WERI-Rb-1 (cell line): ENCODE results near the gene MUSK.
"Not testable (repeated sequence)": the region's sequence is repeated elsewhere in the genome, so short reads cannot be mapped to it uniquely, and the experiment has no call there.

Source experiments
- DNase-seq: peaks from one replicate; pipeline ENCODE4 v3.0.0-alpha.2; 2020
- H3K27ac ChIP-seq: fragments of 250-450 bp; sonication (Bioruptor Pico); 2 replicates; pipeline ENCODE4 v1.5.1; 2020; ENCODE audit warnings: mild to moderate bottlenecking, moderate library complexity
- H3K27me3 ChIP-seq: fragments of 250-450 bp; sonication (Bioruptor Pico); 2 replicates; pipeline ENCODE4 v1.5.1; 2021; ENCODE audit warnings: mild to moderate bottlenecking, low read depth, moderate library complexity; ENCODE audit not compliant: insufficient read depth, severe bottlenecking
- H3K36me3 ChIP-seq: fragments of 250-450 bp; sonication (Bioruptor Pico); 2 replicates; pipeline ENCODE4 v1.5.1; 2020; ENCODE audit warnings: mild to moderate bottlenecking, moderate library complexity
- H3K4me3 ChIP-seq: 2 replicates; pipeline ENCODE4 v1.5.1; 2011; ENCODE audit warnings: low read depth, mild to moderate bottlenecking, control low read depth, low read length
- H3K9me3 ChIP-seq: fragments of 250-450 bp; sonication (Bioruptor Pico); 2 replicates; pipeline ENCODE4 v1.5.1; 2021; ENCODE audit warnings: mild to moderate bottlenecking, moderate library complexity; ENCODE audit not compliant: severe bottlenecking
- TF ChIP-seq, protein P1 (sequence below): IDR thresholded peaks from 2 replicates; pipeline ENCODE4 v1.5.1; 2011; ENCODE audit warnings: low read depth, mild to moderate bottlenecking, control low read depth, inconsistent platforms, low read length

The MUSK gene

DNA sequence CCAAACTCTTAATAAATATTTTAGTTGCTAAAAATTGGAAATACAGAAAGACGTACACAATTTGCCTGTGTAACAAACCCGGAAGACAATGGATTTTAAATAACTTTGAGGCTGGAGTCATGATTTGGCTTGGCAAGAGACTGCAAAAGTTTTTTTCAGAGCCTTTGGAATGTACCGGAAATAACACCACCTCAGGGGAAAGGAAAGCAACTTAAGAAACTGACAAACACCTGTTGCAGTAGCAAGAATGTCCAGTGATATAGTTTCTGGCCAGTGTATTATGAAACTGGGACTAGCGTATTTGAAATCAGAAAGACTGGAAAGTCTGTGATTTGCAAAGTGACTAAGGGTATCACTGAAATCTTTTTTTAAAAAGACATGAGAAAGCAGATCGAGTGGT lies 842 bp downstream of the MUSK start:
- H3K27ac ChIP-seq, result no peak overlapping the region
- TF ChIP-seq, protein P1, sequence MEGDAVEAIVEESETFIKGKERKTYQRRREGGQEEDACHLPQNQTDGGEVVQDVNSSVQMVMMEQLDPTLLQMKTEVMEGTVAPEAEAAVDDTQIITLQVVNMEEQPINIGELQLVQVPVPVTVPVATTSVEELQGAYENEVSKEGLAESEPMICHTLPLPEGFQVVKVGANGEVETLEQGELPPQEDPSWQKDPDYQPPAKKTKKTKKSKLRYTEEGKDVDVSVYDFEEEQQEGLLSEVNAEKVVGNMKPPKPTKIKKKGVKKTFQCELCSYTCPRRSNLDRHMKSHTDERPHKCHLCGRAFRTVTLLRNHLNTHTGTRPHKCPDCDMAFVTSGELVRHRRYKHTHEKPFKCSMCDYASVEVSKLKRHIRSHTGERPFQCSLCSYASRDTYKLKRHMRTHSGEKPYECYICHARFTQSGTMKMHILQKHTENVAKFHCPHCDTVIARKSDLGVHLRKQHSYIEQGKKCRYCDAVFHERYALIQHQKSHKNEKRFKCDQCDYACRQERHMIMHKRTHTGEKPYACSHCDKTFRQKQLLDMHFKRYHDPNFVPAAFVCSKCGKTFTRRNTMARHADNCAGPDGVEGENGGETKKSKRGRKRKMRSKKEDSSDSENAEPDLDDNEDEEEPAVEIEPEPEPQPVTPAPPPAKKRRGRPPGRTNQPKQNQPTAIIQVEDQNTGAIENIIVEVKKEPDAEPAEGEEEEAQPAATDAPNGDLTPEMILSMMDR, result no peak
- no peak for DNase-seq
- no peaks in the 10 kb centered on the region for H3K36me3 ChIP-seq
- no peak overlapping the region for H3K4me3 ChIP-seq
- H3K27me3 ChIP-seq, result peaks cover 53% of the 10 kb centered on the region
- H3K9me3 ChIP-seq, result no peaks in the 10 kb centered on the region

DNA sequence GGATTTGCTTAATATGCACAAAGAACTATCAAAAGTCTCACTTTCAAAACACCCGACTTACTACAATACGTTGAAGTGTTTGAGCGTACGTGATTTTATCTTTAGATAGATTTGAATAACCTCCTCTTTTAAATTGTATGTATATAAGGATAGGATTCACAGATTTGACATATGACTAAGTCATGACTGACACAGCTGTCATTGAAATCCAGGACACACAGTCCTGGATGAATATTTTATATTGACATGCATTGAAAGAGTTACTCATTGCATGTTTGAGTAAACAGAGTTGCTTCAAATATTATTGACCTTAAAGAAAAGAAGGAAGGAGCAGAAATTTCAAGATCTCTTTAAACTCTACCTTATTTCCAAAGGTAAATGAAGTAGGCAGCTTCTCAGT lies 3.3 kb downstream of the MUSK start:
- TF ChIP-seq, protein P1, result no peak
- H3K27ac ChIP-seq, result no peak overlapping the region

DNA sequence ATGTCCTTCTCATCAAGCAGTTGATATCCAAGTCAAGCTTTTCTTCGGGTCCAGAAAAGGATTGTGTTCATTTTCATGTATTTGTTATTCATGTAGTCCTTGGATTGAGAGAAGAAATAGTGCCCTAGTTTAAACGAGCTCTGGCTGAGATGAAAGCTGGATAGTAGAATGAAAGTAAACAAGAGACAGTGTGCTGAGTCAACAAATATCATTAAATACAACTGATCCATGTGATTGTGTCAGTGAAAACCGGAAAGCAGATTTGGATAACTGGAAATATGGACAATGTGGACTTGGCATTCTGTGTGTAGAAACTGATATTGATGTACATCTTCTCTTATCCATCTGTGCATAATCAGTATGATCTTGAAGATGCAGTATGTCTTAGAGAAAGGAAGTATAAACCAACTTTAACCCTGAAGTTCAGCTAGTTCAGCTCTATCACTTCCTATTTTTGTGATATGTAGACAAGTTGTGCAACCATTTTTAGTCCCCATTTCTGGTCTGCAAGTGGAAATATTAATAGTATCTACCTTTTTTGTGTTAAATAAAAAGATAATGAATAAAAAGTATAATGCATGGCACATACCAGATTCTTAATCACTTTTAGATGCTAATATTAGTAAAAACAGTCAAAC lies 4.4 kb downstream of the MUSK start:
- no peak overlapping the region for H3K27ac ChIP-seq
- no peaks in the 10 kb centered on the region for H3K36me3 ChIP-seq
- no peak overlapping the region for H3K4me3 ChIP-seq
- TF ChIP-seq, protein P1, result no peak
- H3K9me3 ChIP-seq, result peaks cover 4% of the 10 kb centered on the region
- no peak for DNase-seq
- H3K27me3 ChIP-seq, result peaks cover 79% of the 10 kb centered on the region

More for the DNA sequence above, 3.3 kb downstream of the MUSK start:
- DNase-seq, result no peak
- Histone ChIP-seq H3K9me3 (peaks cover 3% of the 10 kb centered on the region), H3K4me3 (no peak overlapping the region), H3K36me3 (no peaks in the 10 kb centered on the region), H3K27me3 (peaks cover 71% of the 10 kb centered on the region)

DNA sequence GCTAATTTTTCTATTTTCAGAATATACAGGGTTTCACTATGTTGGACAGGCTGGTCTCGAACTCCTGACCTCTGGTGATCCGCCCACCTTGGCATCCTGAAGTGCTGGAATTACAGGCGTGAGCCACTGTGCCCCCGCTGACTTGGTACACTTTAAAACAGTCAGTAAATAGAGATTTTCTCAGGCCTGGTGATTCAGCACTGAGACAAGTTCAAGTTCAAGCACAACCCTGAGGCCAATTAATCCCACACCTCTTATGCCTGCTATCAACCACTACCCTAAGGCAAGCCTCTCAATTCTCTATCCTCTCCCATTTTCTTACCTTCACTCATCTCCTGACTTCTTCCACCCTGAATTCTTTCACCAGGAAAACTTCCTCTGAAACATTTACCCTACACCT lies 18.9 kb downstream of the MUSK start:
- no peak for DNase-seq
- H3K27ac ChIP-seq, result no peak overlapping the region
- H3K9me3 ChIP-seq, result no peaks in the 10 kb centered on the region
- H3K4me3 ChIP-seq, result no peak overlapping the region
- TF ChIP-seq, protein P1, result no peak
- no peaks in the 10 kb centered on the region for H3K36me3 ChIP-seq
- peaks cover 43% of the 10 kb centered on the region for H3K27me3 ChIP-seq

DNA sequence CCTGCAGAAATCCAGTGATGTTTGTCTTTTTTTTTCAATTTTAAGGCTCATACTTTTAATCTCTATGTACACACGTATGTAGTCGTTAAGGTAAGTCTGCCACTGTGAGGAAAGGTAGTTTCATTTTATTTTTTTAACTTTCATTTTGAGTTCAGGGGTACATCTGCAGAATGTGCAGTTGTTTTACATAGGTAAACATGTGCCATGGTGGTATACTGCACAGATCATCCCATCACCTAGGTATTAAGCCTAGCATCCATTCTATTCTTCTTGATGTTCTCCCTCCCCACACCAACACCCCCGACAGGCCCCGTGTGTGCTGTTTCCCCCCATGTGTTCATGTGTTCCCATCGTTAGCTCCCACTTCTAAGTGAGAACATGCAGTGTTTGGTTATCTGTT lies 19.7 kb downstream of the MUSK start:
- H3K9me3 ChIP-seq, result no peaks in the 10 kb centered on the region
- H3K27me3 ChIP-seq, result peaks cover 41% of the 10 kb centered on the region
- H3K27ac ChIP-seq, result no peak overlapping the region
- no peaks in the 10 kb centered on the region for H3K36me3 ChIP-seq
- TF ChIP-seq, protein P1, result no peak
- no peak for DNase-seq
- no peak overlapping the region for H3K4me3 ChIP-seq

DNA sequence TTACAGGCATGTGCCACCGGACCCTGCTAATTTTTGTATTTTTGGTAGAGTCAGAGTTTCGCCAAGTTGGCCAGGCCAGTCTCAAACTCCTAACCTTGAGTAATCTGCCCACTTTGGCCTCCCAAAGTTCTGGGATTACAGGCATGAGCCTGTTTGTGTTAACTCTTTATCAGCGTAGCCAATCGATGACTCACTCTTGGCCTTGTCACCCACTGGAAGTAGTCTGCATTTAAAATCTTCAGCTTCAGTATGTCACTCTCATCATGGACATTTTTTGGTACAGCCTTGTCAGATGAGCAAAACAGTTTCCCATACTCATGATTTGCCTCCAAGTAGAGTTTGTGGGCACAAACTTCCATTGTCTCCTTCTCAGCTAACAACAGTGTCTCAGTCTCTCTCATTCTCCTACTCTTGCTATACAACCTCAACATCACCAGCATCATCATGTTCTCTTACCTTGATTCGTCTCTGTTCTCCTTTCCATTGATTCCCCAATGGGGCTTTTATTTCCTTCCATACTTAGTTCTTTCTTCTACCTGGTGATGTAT lies 22.5 kb downstream of the MUSK start:
- TF ChIP-seq, protein P1, result no peak
- DNase-seq, result no peak
- no peak overlapping the region for H3K4me3 ChIP-seq
- peaks cover 49% of the 10 kb centered on the region for H3K27me3 ChIP-seq
- H3K36me3 ChIP-seq, result no peaks in the 10 kb centered on the region
- no peaks in the 10 kb centered on the region for H3K9me3 ChIP-seq
- no peak overlapping the region for H3K27ac ChIP-seq

DNA sequence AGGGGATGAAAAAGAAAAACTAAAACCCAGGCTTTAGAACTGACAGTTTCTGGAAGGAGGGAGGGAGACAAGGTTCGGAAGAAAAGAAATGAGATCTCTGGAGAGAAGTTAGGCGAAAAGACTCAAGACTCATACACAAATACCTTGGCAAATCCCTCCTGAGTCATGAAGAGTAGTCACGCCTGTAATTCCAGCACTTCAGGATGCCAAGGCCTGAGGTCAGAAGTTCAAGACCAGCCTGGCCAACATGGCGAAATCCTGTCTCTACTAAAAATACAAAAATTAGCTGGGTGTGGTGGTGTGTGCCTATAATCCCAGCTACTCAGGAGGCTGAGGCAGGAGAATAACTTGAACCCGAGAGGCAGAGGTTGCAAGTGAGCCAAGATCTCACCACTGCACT lies 27.3 kb downstream of the MUSK start:
- H3K4me3 ChIP-seq, H3K27ac ChIP-seq, H3K36me3 ChIP-seq, DNase-seq, H3K9me3 ChIP-seq: not testable (repeated sequence)
- peaks cover 77% of the 10 kb centered on the region for H3K27me3 ChIP-seq
